Parathyroid adenoma (tissue), 2 donors: ENCODE measurements around the gene SELENOI.

ENCODE experiments used
- H2AFZ ChIP-seq: fragments of 300-600 bp; sonication (generic); one replicate; pipeline ENCODE4 v1.7.0; 2017; ENCODE audit warnings: antibody characterized with exemption, mild to moderate bottlenecking
- H3K27ac ChIP-seq: fragments of 300-600 bp; sonication (generic); one replicate; pipeline ENCODE4 v1.7.0; 2017
- H3K27me3 ChIP-seq: fragments of 300-600 bp; sonication (generic); one replicate; pipeline ENCODE4 v1.7.0; 2017; ENCODE audit warnings: low read length; ENCODE audit not compliant: control insufficient read depth, insufficient read depth
- H3K36me3 ChIP-seq: fragments of 300-600 bp; sonication (generic); one replicate; pipeline ENCODE4 v1.7.0; 2017; ENCODE audit warnings: low read length; ENCODE audit not compliant: control insufficient read depth, insufficient read depth
- H3K4me1 ChIP-seq: fragments of 300-600 bp; sonication (generic); one replicate; pipeline ENCODE4 v1.7.0; 2017; ENCODE audit warnings: control low read depth
- H3K4me2 ChIP-seq: fragments of 300-600 bp; sonication (generic); one replicate; pipeline ENCODE4 v1.7.0; 2017; ENCODE audit warnings: low read length
- H3K4me3 ChIP-seq: fragments of 300-600 bp; sonication (generic); one replicate; pipeline ENCODE4 v1.7.0; 2017; ENCODE audit warnings: low read depth, low read length
- H3K79me2 ChIP-seq: fragments of 300-600 bp; sonication (generic); one replicate; pipeline ENCODE4 v1.7.0; 2017; ENCODE audit warnings: control low read depth
- H3K9ac ChIP-seq: fragments of 300-600 bp; sonication (generic); one replicate; pipeline ENCODE4 v1.7.0; 2017; ENCODE audit warnings: mild to moderate bottlenecking
- H3K9me3 ChIP-seq: fragments of 300-600 bp; sonication (generic); one replicate; pipeline ENCODE4 v1.7.0; 2017; ENCODE audit warnings: low read length; ENCODE audit not compliant: control insufficient read depth
- CTCF ChIP-seq: fragments of 300-600 bp; sonication (generic); IDR thresholded peaks from one replicate; pipeline ENCODE4 v1.7.0; 2017; ENCODE audit warnings: antibody characterized with exemption, mild to moderate bottlenecking
- donor health status: primary hyperparathyroidism.

Gene SELENOI

DNA sequence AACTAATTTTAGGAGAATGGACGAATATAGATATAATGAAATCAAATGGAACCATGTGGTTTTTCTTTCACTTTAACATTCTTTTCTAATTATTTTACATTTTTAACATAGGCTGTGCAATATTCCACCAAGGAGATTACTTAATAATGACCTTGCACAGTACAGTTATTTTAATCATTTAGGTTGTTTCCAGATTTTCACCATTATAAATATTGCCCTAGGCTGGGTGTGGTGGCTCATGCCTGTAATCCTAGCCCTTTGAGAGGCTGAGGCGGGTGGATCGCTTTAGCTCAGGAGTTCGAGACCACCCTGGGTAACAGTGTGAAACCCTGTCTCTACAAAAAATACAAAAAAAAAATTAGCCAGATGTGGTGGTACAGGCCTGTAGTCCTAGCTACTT is 41.2 kb downstream of the SELENOI start:
- Histone ChIP-seq H3K27me3 (no peaks in the 10 kb centered on the region), H3K27ac (no peak overlapping the region), H3K9ac (no peak overlapping the region), H2AFZ (no peak overlapping the region), H3K4me3 (no peak overlapping the region), H3K9me3 (no peaks in the 10 kb centered on the region), H3K4me2 (no peak overlapping the region), H3K79me2 (no peaks in the 10 kb centered on the region), H3K4me1 (no peaks in the 10 kb centered on the region), H3K36me3 (no peaks in the 10 kb centered on the region)
- TF ChIP-seq CTCF: no peak

GRCh38 chr2:26394694-26395093 is 48.8 kb downstream of the SELENOI start:
- TF ChIP-seq CTCF: no peak
- Histone ChIP-seq H3K9ac (no peak overlapping the region), H3K27ac (no peak overlapping the region), H3K27me3 (no peaks in the 10 kb centered on the region), H3K36me3 (no peaks in the 10 kb centered on the region), H3K9me3 (no peaks in the 10 kb centered on the region), H2AFZ (no peak overlapping the region), H3K4me2 (no peak overlapping the region), H3K4me1 (peaks cover 15% of the 10 kb centered on the region), H3K4me3 (no peak overlapping the region), H3K79me2 (no peaks in the 10 kb centered on the region)

DNA sequence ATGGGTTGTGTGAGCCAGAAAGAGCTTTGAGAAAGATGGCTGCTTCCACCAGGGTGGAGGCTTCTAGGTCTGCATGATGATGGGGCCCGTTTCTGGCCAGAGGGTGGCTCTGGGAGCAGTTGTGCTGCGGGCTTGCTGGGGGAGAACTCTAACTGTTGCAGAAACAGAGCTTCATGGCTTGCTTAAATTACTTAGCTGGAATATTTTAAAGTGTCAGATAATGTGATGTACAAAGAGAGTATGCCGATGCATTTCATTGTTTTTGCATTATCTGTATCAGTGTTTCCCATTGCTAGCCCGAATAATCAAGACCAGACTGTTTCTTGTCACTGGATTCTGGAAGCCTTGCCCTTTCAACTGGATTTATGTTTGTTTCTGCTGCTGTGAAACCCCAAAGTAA is 49.5 kb downstream of the SELENOI start:
- Histone ChIP-seq H3K36me3 (no peaks in the 10 kb centered on the region), H3K4me3 (no peak overlapping the region), H3K4me1 (peaks cover 15% of the 10 kb centered on the region)

GRCh38 chr2:26396734-26397298 is 50.9 kb downstream of the SELENOI start:
- H3K4me3 ChIP-seq: no peak overlapping the region
- TF ChIP-seq CTCF: no peak

More for the DNA sequence above, 49.5 kb downstream of the SELENOI start:
- Histone ChIP-seq H3K9me3 (no peaks in the 10 kb centered on the region), H3K27ac (no peak overlapping the region), H2AFZ (no peak overlapping the region), H3K4me2 (no peak overlapping the region), H3K9ac (no peak overlapping the region), H3K79me2 (no peaks in the 10 kb centered on the region), H3K27me3 (no peaks in the 10 kb centered on the region)
- TF ChIP-seq CTCF: no peak

DNA sequence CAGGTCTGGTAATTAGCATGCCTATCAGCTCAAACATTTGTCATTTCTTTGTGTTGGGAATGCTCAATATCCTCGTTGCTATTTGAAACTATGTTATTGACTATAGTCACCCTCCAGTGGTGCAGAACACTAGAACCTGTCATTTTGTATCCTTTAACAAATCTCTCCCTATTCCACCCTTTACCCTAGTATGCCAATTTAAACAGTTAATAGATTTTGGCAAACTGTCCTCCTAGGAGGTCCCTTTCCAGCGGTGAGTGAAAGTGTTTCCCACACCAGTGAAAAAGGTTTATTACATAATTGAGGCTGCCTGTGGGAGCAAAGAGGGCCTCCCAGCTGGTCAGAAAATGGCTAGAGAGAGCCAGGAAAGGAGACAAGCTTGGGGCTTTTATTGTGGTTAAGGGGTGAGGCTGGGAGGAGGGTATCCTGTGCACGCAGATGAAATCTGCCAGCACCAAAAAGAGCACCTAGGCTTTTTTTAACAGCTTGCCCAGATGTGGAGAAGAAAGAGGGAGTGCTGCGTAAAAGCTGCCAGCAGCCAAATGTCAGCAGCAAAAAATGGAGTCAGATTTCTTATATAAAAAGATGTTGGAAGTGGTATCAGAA is 53.9 kb downstream of the SELENOI start:
- Histone ChIP-seq H3K27ac (no peak overlapping the region), H3K9me3 (no peaks in the 10 kb centered on the region), H3K4me2 (no peak overlapping the region), H3K9ac (no peak overlapping the region), H3K36me3 (no peaks in the 10 kb centered on the region), H3K4me3 (no peak overlapping the region), H3K27me3 (no peaks in the 10 kb centered on the region), H2AFZ (no peak overlapping the region), H3K79me2 (no peaks in the 10 kb centered on the region), H3K4me1 (peaks cover 3% of the 10 kb centered on the region)
- TF ChIP-seq CTCF: no peak

More at GRCh38 chr2:26396734-26397298, 50.9 kb downstream of the SELENOI start:
- Histone ChIP-seq H3K9ac (no peak overlapping the region), H3K27me3 (no peaks in the 10 kb centered on the region), H2AFZ (no peak overlapping the region), H3K79me2 (no peaks in the 10 kb centered on the region), H3K9me3 (no peaks in the 10 kb centered on the region), H3K4me1 (peaks cover 15% of the 10 kb centered on the region), H3K4me2 (no peak overlapping the region), H3K27ac (no peak overlapping the region), H3K36me3 (no peaks in the 10 kb centered on the region)
